Liver (tissue), 9 donors: ENCODE data around the gene CEP97. TPM values are rescaled to one million over a fixed set of nuclear protein-coding genes. Genes with fewer than 3 reads are reported as not detected.

Source experiments
- DNase-seq: peaks from one replicate; pipeline ENCODE4 v3.0.0-alpha.2; 2017; ENCODE audit warnings: low spot score
- H3K27ac ChIP-seq, 2 donors: one replicate each; pipeline ENCODE4 v1.7.0; 2013; ENCODE audit warnings: inconsistent platforms in 2 of 2, low read length in 2 of 2, control low read depth in 1 of 2, low read depth in 1 of 2, mild to moderate bottlenecking in 1 of 2
- H3K27me3 ChIP-seq, 4 donors: one replicate each; pipeline versions ENCODE4 v1.6.1 to v1.7.0; 2013; ENCODE audit warnings: low read length in 3 of 4, inconsistent platforms in 1 of 4, mild to moderate bottlenecking in 1 of 4, moderate library complexity in 1 of 4; ENCODE audit not compliant: control insufficient read depth in 4 of 4, insufficient read depth in 4 of 4
- H3K36me3 ChIP-seq, 4 donors: one replicate each; pipeline versions ENCODE4 v1.6.1 to v1.7.0; 2013; ENCODE audit warnings: low read length in 3 of 4, mild to moderate bottlenecking in 3 of 4, low read depth in 1 of 4, moderate library complexity in 1 of 4; ENCODE audit not compliant: control insufficient read depth in 4 of 4, insufficient read depth in 3 of 4
- H3K4me1 ChIP-seq, 4 donors: one replicate each; pipeline versions ENCODE4 v1.6.1 to v1.7.0; 2013; ENCODE audit warnings: low read length in 3 of 4, mild to moderate bottlenecking in 3 of 4, moderate library complexity in 1 of 4; ENCODE audit not compliant: control insufficient read depth in 4 of 4, insufficient read depth in 4 of 4
- H3K4me3 ChIP-seq, 3 donors: one replicate each; pipeline versions ENCODE4 v1.6.1 to v1.7.0; 2013; ENCODE audit warnings: low read length in 3 of 3, control low read depth in 1 of 3, low read depth in 1 of 3, mild to moderate bottlenecking in 1 of 3
- H3K9ac ChIP-seq, 2 donors: one replicate each; pipeline ENCODE4 v1.7.0; 2013; ENCODE audit warnings: low read length in 2 of 2, mild to moderate bottlenecking in 2 of 2, moderate library complexity in 2 of 2, control low read depth in 1 of 2, low read depth in 1 of 2
- H3K9me3 ChIP-seq, 4 donors: one replicate each; pipeline versions ENCODE4 v1.6.1 to v1.7.0; 2013; ENCODE audit warnings: low read length in 3 of 4; ENCODE audit not compliant: control insufficient read depth in 4 of 4
- EGR1 ChIP-seq, 2 donors: IDR thresholded peaks; 2 replicates each; pipeline ENCODE4 v1.6.1; 2016 to 2018; ENCODE audit warnings: antibody characterized with exemption in 2 of 2, low read depth in 2 of 2
- JUND ChIP-seq, 2 donors: IDR thresholded peaks; 2 replicates each; pipeline ENCODE4 v1.6.1; 2016; ENCODE audit warnings: antibody characterized with exemption in 2 of 2
- NR2F2 ChIP-seq: IDR thresholded peaks from 2 replicates; pipeline ENCODE4 v1.6.1; 2016; ENCODE audit warnings: antibody characterized with exemption
- RAD21 ChIP-seq, 2 donors: IDR thresholded peaks; 2 replicates each; pipeline ENCODE4 v1.6.1; 2016; ENCODE audit warnings: antibody characterized with exemption in 2 of 2, mild to moderate bottlenecking in 2 of 2
- SP1 ChIP-seq: IDR thresholded peaks from 2 replicates; pipeline ENCODE4 v1.6.1; 2018; ENCODE audit warnings: antibody characterized with exemption, mild to moderate bottlenecking
- WGBS: extraction: QIAGEN DNeasy Blood & Tissue Kit; methylation state at CpG from one replicate; pipeline ENCODE4 v1.1.7; 2013; 5-methylcytosine and 5-hydroxymethylcytosine counted together
- polyA plus RNA-seq, 2 donors: library from polyadenylated mRNA; stranded (reverse) in 1 of 2; unstranded in 1 of 2; fragments of 200-250 nt in 1 of 2; fragments of >200 nt in 1 of 2; fragmentation: Nextera tagmentation in 1 of 2; extraction: Ambion mirVana in 1 of 2; gene quantifications; one replicate each; pipeline versions ENCODE4 v1.2.1 to v1.2.3, GENCODE V29; 2013 to 2015
- total RNA-seq, 2 donors: library from RNA; depleted of rRNA; stranded (reverse); fragments of >200 nt; gene quantifications; one replicate each; pipeline ENCODE4 v1.2.3, GENCODE V29; 2014
- TF ChIP-seq, protein P1 (sequence below): IDR thresholded peaks from 2 replicates; pipeline ENCODE4 v1.6.1; 2016; ENCODE audit warnings: antibody characterized with exemption
- TF ChIP-seq, protein P2 (sequence below): IDR thresholded peaks from 2 replicates; pipeline ENCODE4 v1.6.1; 2016; ENCODE audit warnings: antibody characterized with exemption, mild to moderate bottlenecking
- TF ChIP-seq, protein P3 (sequence below): IDR thresholded peaks from 2 replicates; pipeline ENCODE4 v1.6.1; 2016; ENCODE audit warnings: antibody characterized with exemption
- TF ChIP-seq, protein P4 (sequence below): IDR thresholded peaks from 2 replicates; pipeline ENCODE4 v1.6.1; 2016; ENCODE audit warnings: antibody characterized with exemption
- donor health status: healthy.
- donor health status: healthy.
- donor health status: healthy.
- donor health status: healthy.
- donor health status: healthy.

The CEP97 gene
- total and polyA plus RNA-seq, 4 donors, result 0.57 to 8.3 (median 2.1) TPM

DNA sequence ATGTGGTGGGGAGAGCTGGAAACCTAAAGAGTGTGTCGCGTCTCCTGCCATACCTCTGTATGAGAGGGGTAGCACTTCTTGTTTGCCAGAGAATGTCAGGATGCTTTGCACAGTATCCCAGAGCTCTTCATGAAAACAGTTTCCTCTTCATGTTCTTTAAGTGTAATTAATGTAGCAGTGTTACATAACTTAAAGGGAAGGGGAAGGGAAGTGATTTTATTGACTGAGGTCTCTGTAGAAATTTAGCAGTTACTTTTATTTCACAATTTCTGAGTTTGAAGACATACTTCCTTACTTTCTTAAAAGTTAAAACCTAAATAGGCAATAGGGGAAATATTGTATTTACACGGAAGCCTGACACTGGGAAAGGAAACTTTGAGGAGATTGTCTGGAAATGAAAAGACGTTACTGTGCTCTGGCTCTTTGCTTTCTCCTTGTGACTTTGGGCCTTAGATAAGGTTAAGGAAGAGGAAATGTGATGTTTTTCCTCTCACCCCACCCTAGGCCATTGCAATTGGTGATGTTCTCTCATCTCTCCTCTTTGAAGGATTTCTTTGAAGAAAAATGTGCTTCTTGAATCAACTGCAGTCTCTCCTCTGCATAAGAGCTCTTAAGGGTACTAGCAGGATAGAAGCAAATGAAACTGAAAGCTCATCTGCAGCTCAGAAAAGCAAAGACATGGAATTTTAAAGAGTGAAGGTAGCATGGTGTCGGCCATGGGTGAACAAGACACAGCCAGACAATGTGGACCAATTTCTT is 60.6 kb downstream of the CEP97 start:
- H3K4me3 ChIP-seq, result no peak overlapping the region
- peak overlapping the region in 1 of 2 donors; percentile 55 for H3K9ac ChIP-seq
- 78% methylated on average over 5 of the region's 5 CpGs for WGBS

DNA sequence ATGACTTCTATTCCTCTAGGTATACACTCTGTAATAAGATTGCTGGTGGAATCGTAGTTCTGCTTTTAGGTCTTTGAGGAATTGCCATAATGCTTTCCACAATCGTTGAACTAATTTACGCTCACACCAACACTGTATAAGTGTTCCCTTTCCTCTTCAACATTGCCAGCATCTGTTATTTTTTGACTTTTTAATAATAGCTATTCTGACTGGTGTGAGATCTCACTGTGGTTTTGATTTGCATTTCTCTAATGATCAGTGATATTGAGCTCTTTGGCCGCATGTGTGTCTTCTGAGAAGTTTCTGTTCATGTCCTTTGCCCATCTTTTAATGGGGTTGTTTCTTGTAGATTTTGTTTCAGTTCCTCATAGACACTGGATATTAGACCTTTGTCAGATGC is 67.4 kb downstream of the CEP97 start:
- no peaks in the 10 kb centered on the region for H3K27me3 ChIP-seq
- WGBS, result 88% methylated on average over 4 of the region's 4 CpGs

More for the DNA sequence above, 60.6 kb downstream of the CEP97 start:
- Histone ChIP-seq H3K27ac (peak overlapping the region in 1 of 2 donors; percentile 31), H3K27me3 (no peaks in the 10 kb centered on the region), H3K36me3 (no peaks in the 10 kb centered on the region), H3K4me1 (peaks cover 0 to 2% (median 0%) of the 10 kb centered on the region in 4 donors), H3K9me3 (no peaks in the 10 kb centered on the region)
- DNase-seq, result no peak
- peak; percentile 28 for TF ChIP-seq NR2F2
- TF ChIP-seq, protein P1, sequence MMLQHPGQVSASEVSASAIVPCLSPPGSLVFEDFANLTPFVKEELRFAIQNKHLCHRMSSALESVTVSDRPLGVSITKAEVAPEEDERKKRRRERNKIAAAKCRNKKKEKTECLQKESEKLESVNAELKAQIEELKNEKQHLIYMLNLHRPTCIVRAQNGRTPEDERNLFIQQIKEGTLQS, result no peak
- TF ChIP-seq, protein P2, sequence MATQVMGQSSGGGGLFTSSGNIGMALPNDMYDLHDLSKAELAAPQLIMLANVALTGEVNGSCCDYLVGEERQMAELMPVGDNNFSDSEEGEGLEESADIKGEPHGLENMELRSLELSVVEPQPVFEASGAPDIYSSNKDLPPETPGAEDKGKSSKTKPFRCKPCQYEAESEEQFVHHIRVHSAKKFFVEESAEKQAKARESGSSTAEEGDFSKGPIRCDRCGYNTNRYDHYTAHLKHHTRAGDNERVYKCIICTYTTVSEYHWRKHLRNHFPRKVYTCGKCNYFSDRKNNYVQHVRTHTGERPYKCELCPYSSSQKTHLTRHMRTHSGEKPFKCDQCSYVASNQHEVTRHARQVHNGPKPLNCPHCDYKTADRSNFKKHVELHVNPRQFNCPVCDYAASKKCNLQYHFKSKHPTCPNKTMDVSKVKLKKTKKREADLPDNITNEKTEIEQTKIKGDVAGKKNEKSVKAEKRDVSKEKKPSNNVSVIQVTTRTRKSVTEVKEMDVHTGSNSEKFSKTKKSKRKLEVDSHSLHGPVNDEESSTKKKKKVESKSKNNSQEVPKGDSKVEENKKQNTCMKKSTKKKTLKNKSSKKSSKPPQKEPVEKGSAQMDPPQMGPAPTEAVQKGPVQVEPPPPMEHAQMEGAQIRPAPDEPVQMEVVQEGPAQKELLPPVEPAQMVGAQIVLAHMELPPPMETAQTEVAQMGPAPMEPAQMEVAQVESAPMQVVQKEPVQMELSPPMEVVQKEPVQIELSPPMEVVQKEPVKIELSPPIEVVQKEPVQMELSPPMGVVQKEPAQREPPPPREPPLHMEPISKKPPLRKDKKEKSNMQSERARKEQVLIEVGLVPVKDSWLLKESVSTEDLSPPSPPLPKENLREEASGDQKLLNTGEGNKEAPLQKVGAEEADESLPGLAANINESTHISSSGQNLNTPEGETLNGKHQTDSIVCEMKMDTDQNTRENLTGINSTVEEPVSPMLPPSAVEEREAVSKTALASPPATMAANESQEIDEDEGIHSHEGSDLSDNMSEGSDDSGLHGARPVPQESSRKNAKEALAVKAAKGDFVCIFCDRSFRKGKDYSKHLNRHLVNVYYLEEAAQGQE, result no peak

More for the DNA sequence above, 67.4 kb downstream of the CEP97 start:
- H3K4me1 ChIP-seq, result no peaks in the 10 kb centered on the region
- no peak overlapping the region for H3K27ac ChIP-seq
- no peak overlapping the region for H3K9ac ChIP-seq
- no peaks in the 10 kb centered on the region for H3K36me3 ChIP-seq
- TF ChIP-seq SP1, result no peak
- TF ChIP-seq JUND (IDR thresholded peaks at IDR 0.05), result no peak
- TF ChIP-seq, protein P3, sequence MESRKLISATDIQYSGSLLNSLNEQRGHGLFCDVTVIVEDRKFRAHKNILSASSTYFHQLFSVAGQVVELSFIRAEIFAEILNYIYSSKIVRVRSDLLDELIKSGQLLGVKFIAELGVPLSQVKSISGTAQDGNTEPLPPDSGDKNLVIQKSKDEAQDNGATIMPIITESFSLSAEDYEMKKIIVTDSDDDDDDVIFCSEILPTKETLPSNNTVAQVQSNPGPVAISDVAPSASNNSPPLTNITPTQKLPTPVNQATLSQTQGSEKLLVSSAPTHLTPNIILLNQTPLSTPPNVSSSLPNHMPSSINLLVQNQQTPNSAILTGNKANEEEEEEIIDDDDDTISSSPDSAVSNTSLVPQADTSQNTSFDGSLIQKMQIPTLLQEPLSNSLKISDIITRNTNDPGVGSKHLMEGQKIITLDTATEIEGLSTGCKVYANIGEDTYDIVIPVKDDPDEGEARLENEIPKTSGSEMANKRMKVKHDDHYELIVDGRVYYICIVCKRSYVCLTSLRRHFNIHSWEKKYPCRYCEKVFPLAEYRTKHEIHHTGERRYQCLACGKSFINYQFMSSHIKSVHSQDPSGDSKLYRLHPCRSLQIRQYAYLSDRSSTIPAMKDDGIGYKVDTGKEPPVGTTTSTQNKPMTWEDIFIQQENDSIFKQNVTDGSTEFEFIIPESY, result no peak
- TF ChIP-seq, protein P2, result no peak
- TF ChIP-seq, protein P4, sequence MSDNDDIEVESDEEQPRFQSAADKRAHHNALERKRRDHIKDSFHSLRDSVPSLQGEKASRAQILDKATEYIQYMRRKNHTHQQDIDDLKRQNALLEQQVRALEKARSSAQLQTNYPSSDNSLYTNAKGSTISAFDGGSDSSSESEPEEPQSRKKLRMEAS, result no peak
- TF ChIP-seq EGR1 (IDR thresholded peaks at IDR 0.05; ENCODE audit: low read depth in 2 of 2), result no peak
- no peak for TF ChIP-seq RAD21 (IDR thresholded peaks at IDR 0.05)
- no peak overlapping the region for H3K4me3 ChIP-seq
- no peaks in the 10 kb centered on the region for H3K9me3 ChIP-seq
- DNase-seq, result no peak
